SK-N-SH (cell line): ENCODE results near the gene PHF14. TPM values are rescaled to one million over a fixed set of nuclear protein-coding genes. Genes with fewer than 3 reads are reported as not detected.
A peak's percentile ranks its signal among the peaks of the same experiment; 100 is the strongest.

Source experiments
- CTCF ChIA-PET: fragments of 300-600, 350-600 bp; formaldehyde crosslinking; extraction: SDS; loops from one replicate; lab custom pipeline; 2021; lab: Yijun Ruan, JAX
- POLR2A ChIA-PET: fragments of 350-600 bp; sonication (Branson Sonifier 250); formaldehyde crosslinking; extraction: SDS; loops from one replicate; lab custom pipeline; 2020; ENCODE audit warnings: antibody characterized with exemption, inconsistent platforms; lab: Yijun Ruan, JAX
- DNase-seq: peaks from one replicate; pipeline ENCODE4 v3.0.0; 2012
- H2AFZ ChIP-seq: fragments of 200-600 bp; sonication (generic); 2 replicates; pipeline ENCODE4 v1.8.1; 2016; ENCODE audit warnings: antibody characterized with exemption, mild to moderate bottlenecking, low read depth
- H3F3A ChIP-seq: fragments of 200-600 bp; sonication (generic); replicated peaks from 2 replicates; pipeline ENCODE3; 2016; ENCODE audit warnings: antibody characterized with exemption, mild to moderate bottlenecking; ENCODE audit not compliant: insufficient read depth
- H3K27ac ChIP-seq, 2 experiments: fragments of 200-500 bp in 1 of 2; fragments of 200-600 bp in 1 of 2; sonication (Bioruptor generic) in 1 of 2; sonication (generic), shearing (Covaris generic) in 1 of 2; 2 replicates each; pipeline versions ENCODE4 v1.5.1 to v1.6.1; 2014 to 2016; ENCODE audit warnings: low read depth in 2 of 2, inconsistent platforms in 1 of 2, low read length in 1 of 2, mild to moderate bottlenecking in 1 of 2, mixed read lengths in 1 of 2
- H3K27me3 ChIP-seq: fragments of 200-600 bp; sonication (generic), shearing (Covaris generic); 2 replicates; pipeline ENCODE4 v1.6.1; 2016; ENCODE audit warnings: mixed run types; ENCODE audit not compliant: insufficient read depth
- H3K36me3 ChIP-seq, 2 experiments: fragments of 200-500 bp in 1 of 2; fragments of 200-600 bp in 1 of 2; sonication (Bioruptor generic) in 1 of 2; sonication (generic) in 1 of 2; replicated peaks in 1 of 2; 2 replicates each; pipeline versions ENCODE3 to v1.5.1; 2014 to 2016; ENCODE audit warnings: low read length in 1 of 2, mild to moderate bottlenecking in 1 of 2; ENCODE audit not compliant: insufficient read depth in 2 of 2, control insufficient read depth in 1 of 2
- H3K4me1 ChIP-seq, 2 experiments: fragments of 200-500 bp in 1 of 2; fragments of 200-600 bp in 1 of 2; sonication (Bioruptor generic) in 1 of 2; sonication (generic), shearing (Covaris generic) in 1 of 2; 2 replicates each; pipeline versions ENCODE4 v1.5.1 to v1.6.1; 2014 to 2016; ENCODE audit warnings: low read depth in 1 of 2, low read length in 1 of 2, mixed run types in 1 of 2; ENCODE audit not compliant: insufficient read depth in 2 of 2, control insufficient read depth in 1 of 2
- H3K4me2 ChIP-seq: fragments of 200-600 bp; sonication (generic), shearing (Covaris generic); 2 replicates; pipeline ENCODE4 v1.6.1; 2017; ENCODE audit warnings: mixed run types
- H3K4me3 ChIP-seq, 2 experiments: fragments of 200-500 bp in 1 of 2; fragments of 200-600 bp in 1 of 2; sonication (Bioruptor generic) in 1 of 2; sonication (generic), shearing (Covaris generic) in 1 of 2; 2 replicates each; pipeline versions ENCODE4 v1.5.1 to v1.8.1; 2014 to 2016; ENCODE audit warnings: low read depth in 2 of 2, inconsistent platforms in 1 of 2, low read length in 1 of 2, mild to moderate bottlenecking in 1 of 2, mixed read lengths in 1 of 2, moderate library complexity in 1 of 2
- H3K79me2 ChIP-seq: fragments of 200-600 bp; sonication (generic); 2 replicates; pipeline ENCODE4 v1.8.1; 2017; ENCODE audit warnings: mild to moderate bottlenecking; ENCODE audit not compliant: insufficient read depth
- H3K9ac ChIP-seq: fragments of 200-600 bp; sonication (generic); 2 replicates; pipeline ENCODE4 v1.6.1; 2017; ENCODE audit warnings: mixed run types
- H3K9me2 ChIP-seq: fragments of 200-600 bp; sonication (generic); 2 replicates; pipeline ENCODE4 v1.6.1; 2017; ENCODE audit warnings: mixed run types
- H3K9me3 ChIP-seq: fragments of 200-600 bp; sonication (generic); 2 replicates; pipeline ENCODE4 v1.6.1; 2017; ENCODE audit warnings: mixed run types, mild to moderate bottlenecking, moderate library complexity
- H4K20me1 ChIP-seq: fragments of 200-600 bp; sonication (generic); 2 replicates; pipeline ENCODE4 v1.6.1; 2017; ENCODE audit warnings: mild to moderate bottlenecking, mixed run types; ENCODE audit not compliant: insufficient read depth
- CTCF ChIP-seq: fragments of 200-600 bp; sonication (generic); IDR thresholded peaks from 2 replicates; pipeline ENCODE4 v1.6.1; 2017; ENCODE audit warnings: antibody characterized with exemption, mild to moderate bottlenecking, moderate library complexity
- EP300 ChIP-seq, 2 experiments: IDR thresholded peaks; 2 replicates each; pipeline versions ENCODE4 v1.4.0 to v1.6.1; 2012; ENCODE audit warnings: borderline replicate concordance in 1 of 2, low read depth in 1 of 2, low read length in 1 of 2
- FOSL2 ChIP-seq: IDR thresholded peaks from 2 replicates; pipeline ENCODE4 v1.4.0; 2012; ENCODE audit warnings: low read depth, mild to moderate bottlenecking, moderate library complexity, borderline replicate concordance
- GABPA ChIP-seq: IDR thresholded peaks from 2 replicates; pipeline ENCODE4 v1.4.0; 2012; ENCODE audit warnings: low read depth, mild to moderate bottlenecking
- MEF2A ChIP-seq: IDR thresholded peaks from 2 replicates; pipeline ENCODE4 v1.4.0; 2012; ENCODE audit warnings: low read depth, borderline replicate concordance
- NFIC ChIP-seq: IDR thresholded peaks from 2 replicates; pipeline ENCODE4 v1.4.0; 2012; ENCODE audit warnings: borderline replicate concordance
- NRF1 ChIP-seq: IDR thresholded peaks from 2 replicates; pipeline ENCODE4 v1.6.1; 2012; ENCODE audit warnings: low read depth, mild to moderate bottlenecking, low read length
- PBX3 ChIP-seq: IDR thresholded peaks from 2 replicates; pipeline ENCODE4; 2012
- RCOR1 ChIP-seq: fragments of 150-350 bp; IDR thresholded peaks from 2 replicates; pipeline ENCODE4 v1.6.1; 2017; ENCODE audit warnings: antibody characterized with exemption, low read length
- REST ChIP-seq: IDR thresholded peaks from 2 replicates; pipeline ENCODE4 v1.6.1; 2012; ENCODE audit warnings: mild to moderate bottlenecking, low read depth, low read length, moderate library complexity
- RXRA ChIP-seq: IDR thresholded peaks from 2 replicates; pipeline ENCODE4 v1.4.0; 2012; ENCODE audit warnings: low read depth, mild to moderate bottlenecking, borderline replicate concordance
- SIN3A ChIP-seq: IDR thresholded peaks from 2 replicates; pipeline ENCODE4 v1.6.1; 2012; ENCODE audit warnings: low read depth, mild to moderate bottlenecking, low read length, moderate library complexity, borderline replicate concordance
- TAF1 ChIP-seq: IDR thresholded peaks from 2 replicates; pipeline ENCODE4 v1.6.1; 2012; ENCODE audit warnings: low read depth, mild to moderate bottlenecking, low read length, moderate library complexity, borderline replicate concordance
- TCF12 ChIP-seq: IDR thresholded peaks from 2 replicates; pipeline ENCODE4 v1.4.0; 2012
- TEAD4 ChIP-seq: IDR thresholded peaks from 2 replicates; pipeline ENCODE4 v1.4.0; 2012; ENCODE audit warnings: mild to moderate bottlenecking, borderline replicate concordance; ENCODE audit not compliant: insufficient read depth
- USF1 ChIP-seq: IDR thresholded peaks from 2 replicates; pipeline ENCODE4 v1.4.0; 2012; ENCODE audit warnings: low read depth, borderline replicate concordance
- USF2 ChIP-seq: fragments of 150-350 bp; IDR thresholded peaks from 2 replicates; pipeline ENCODE4 v1.6.1; 2017; ENCODE audit warnings: antibody characterized with exemption, low read length, low read depth, borderline replicate concordance
- YY1 ChIP-seq: IDR thresholded peaks from 2 replicates; pipeline ENCODE4 v1.4.0; 2012; ENCODE audit warnings: low read depth, mild to moderate bottlenecking
- ZBTB33 ChIP-seq: IDR thresholded peaks from 2 replicates; pipeline ENCODE4 v1.4.0; 2012; ENCODE audit warnings: low read depth, borderline replicate concordance
- WGBS: methylation state at CpG from one replicate; pipeline ENCODE4 v1.1.6; 2017; ENCODE audit warnings: low lambda C conversion rate; 5-methylcytosine and 5-hydroxymethylcytosine counted together
- polyA plus RNA-seq, 3 experiments: library from polyadenylated mRNA; depleted of rRNA; stranded (reverse); fragments of >200 nt; gene quantifications; 2 replicates each; pipeline ENCODE4 v1.2.3, GENCODE V29; 2012

The PHF14 gene
- polyA plus RNA-seq, 1 of the 3 experiments (the other 2 are of a cell fraction) = 19.2 TPM

- H3K36me3 ChIP-seq = peaks cover 27% of the 10 kb centered on the region in 2 experiments
- H3K4me2 ChIP-seq = no peak overlapping the region
- H3K4me3 ChIP-seq = no peak overlapping the region
- no peaks in the 10 kb centered on the region for H3K79me2 ChIP-seq
- POLR2A ChIA-PET = no interaction called here
- no peaks in the 10 kb centered on the region for H3K27me3 ChIP-seq
- H4K20me1 ChIP-seq = no peaks in the 10 kb centered on the region
- no peak overlapping the region for H2AFZ ChIP-seq
- no peak for TF ChIP-seq USF1
- no peak for TF ChIP-seq GABPA
- no peak for TF ChIP-seq NRF1
- no peak for TF ChIP-seq USF2
- no peak for TF ChIP-seq PBX3
- no peak for TF ChIP-seq RCOR1
- TF ChIP-seq EP300 (IDR thresholded peaks at IDR 0.05; ENCODE audit: borderline replicate concordance in 1 of 2, low read depth in 1 of 2, low read length in 1 of 2) = no peak
- TF ChIP-seq TAF1 = no peak
- TF ChIP-seq NFIC = no peak
- TF ChIP-seq TCF12 = no peak
- no peak for TF ChIP-seq RXRA
- TF ChIP-seq MEF2A = no peak
- no peak for TF ChIP-seq ZBTB33
- no peak for TF ChIP-seq FOSL2
- no peak for TF ChIP-seq TEAD4
- no peak for TF ChIP-seq YY1
- no peak for TF ChIP-seq CTCF
- TF ChIP-seq SIN3A = no peak
- TF ChIP-seq REST = no peak
- TF ChIP-seq, all 33 proteins: peak for 0
- Histone ChIP-seq H3F3A (peaks cover 13% of the 10 kb centered on the region), H3K9me3 (no peaks in the 10 kb centered on the region), H3K4me1 (peaks cover 14 to 35% of the 10 kb centered on the region in 2 experiments; a peak in 2 of 4 replicates), H3K27ac (peak overlapping the region; percentile 26 to 72; a peak in 2 of 4 replicates), H3K9me2 (no peaks in the 10 kb centered on the region), H3K9ac (no peak overlapping the region)
- DNase-seq = no peak
- 97% methylated on average over 4 of the region's 4 CpGs for WGBS
- CTCF ChIA-PET = no interaction called here
Measured at GRCh38 chr7:11128498-11128897, 154.8 kb downstream of the PHF14 start.
